ENCODE measurements around the gene ASB2. TPM values are rescaled to one million over a fixed set of nuclear protein-coding genes. Genes with fewer than 3 reads are reported as not detected.

ASB2 gene
- total RNA-seq, 1 experiment from 2014 or later: not detected

- intact Hi-C loops (cut with micrococcal nuclease; ENCODE audit: unreplicated experiment): no loop called here
- H3K27me3 ChIP-seq (ENCODE audit: insufficient read depth, low read depth): peaks cover 13% of the 10 kb centered on the region; the same call in 1 of the 2 replicates
- H2AFZ ChIP-seq: no peak overlapping the region
- H3K4me2 ChIP-seq: no peak overlapping the region
- no peaks in the 10 kb centered on the region for H4K20me1 ChIP-seq (ENCODE audit: insufficient read depth)
- H3K4me1 ChIP-seq (replicated peaks; ENCODE audit: insufficient read depth): no peaks in the 10 kb centered on the region
- POLR2A ChIA-PET (ENCODE audit: unreplicated experiment): no interaction called here
- H3K9me2 ChIP-seq (ENCODE audit: insufficient read depth): no peaks in the 10 kb centered on the region
- H3K27ac ChIP-seq: no peak overlapping the region
- CTCF ChIA-PET: no interaction called here
- H3K36me3 ChIP-seq (ENCODE audit: low read depth): no peaks in the 10 kb centered on the region
- H3K9me3 ChIP-seq (ENCODE audit: insufficient read depth, low read depth): no peaks in the 10 kb centered on the region
- TF ChIP-seq CTCF (conservative IDR thresholded peaks at IDR 0.05): no peak
- TF ChIP-seq EZH2 (IDR thresholded peaks at IDR 0.05; ENCODE audit: low read depth): no peak
- no peaks in the 10 kb centered on the region for H3F3A ChIP-seq (ENCODE audit: insufficient read depth, low read depth)
- DNase-seq: no peak
- H3K4me3 ChIP-seq: no peak overlapping the region
- H3K79me2 ChIP-seq (ENCODE audit: low read depth): no peaks in the 10 kb centered on the region
- BruUV-seq (replicated peaks): no TSS peak
These were observed 63.6 kb downstream of the ASB2 start for GRCh38 chr14:93912782-93913181.

GRCh38 chr14:93911975-93912615 is 64.3 kb downstream of the ASB2 start:
- Histone ChIP-seq H3K79me2 (ENCODE audit: low read depth) (no peaks in the 10 kb centered on the region), H3K4me1 (replicated peaks; ENCODE audit: insufficient read depth) (no peaks in the 10 kb centered on the region), H3K9me2 (ENCODE audit: insufficient read depth) (no peaks in the 10 kb centered on the region), H3K27me3 (ENCODE audit: insufficient read depth, low read depth) (peaks cover 16% of the 10 kb centered on the region; the same call in 1 of the 2 replicates), H3K4me3 (no peak overlapping the region), H3K9me3 (ENCODE audit: insufficient read depth, low read depth) (no peaks in the 10 kb centered on the region), H3K36me3 (ENCODE audit: low read depth) (no peaks in the 10 kb centered on the region), H4K20me1 (ENCODE audit: insufficient read depth) (no peaks in the 10 kb centered on the region), H3K4me2 (no peak overlapping the region), H2AFZ (no peak overlapping the region), H3K27ac (no peak overlapping the region), H3F3A (ENCODE audit: insufficient read depth, low read depth) (no peaks in the 10 kb centered on the region)
- intact Hi-C loops (cut with micrococcal nuclease; ENCODE audit: unreplicated experiment): no loop called here
- DNase-seq: no peak
- no TSS peak for BruUV-seq (replicated peaks)
- ChIA-PET CTCF (no interaction called here), POLR2A (ENCODE audit: unreplicated experiment) (no interaction called here)
- TF ChIP-seq EZH2 (IDR thresholded peaks at IDR 0.05; ENCODE audit: low read depth): no peak

GRCh38 chr14:93909429-93910128 is 66.8 kb downstream of the ASB2 start:
- H3K4me1 ChIP-seq (replicated peaks; ENCODE audit: insufficient read depth): no peaks in the 10 kb centered on the region
- ChIA-PET CTCF (no interaction called here), POLR2A (ENCODE audit: unreplicated experiment) (no interaction called here)
- H3K27ac ChIP-seq: no peak overlapping the region
- intact Hi-C loops (cut with micrococcal nuclease; ENCODE audit: unreplicated experiment): no loop called here
- no peaks in the 10 kb centered on the region for H3K36me3 ChIP-seq (ENCODE audit: low read depth)
- no peaks in the 10 kb centered on the region for H4K20me1 ChIP-seq (ENCODE audit: insufficient read depth)
- BruUV-seq (replicated peaks): no TSS peak
- H3K4me2 ChIP-seq: no peak overlapping the region
- H3K9me2 ChIP-seq (ENCODE audit: insufficient read depth): no peaks in the 10 kb centered on the region
- H3K27me3 ChIP-seq (ENCODE audit: insufficient read depth, low read depth): 0 out of 2 replicates have a peak, but pooled peaks cover 14% of the 10 kb centered on the region
- H3K4me3 ChIP-seq: no peak overlapping the region
- no peak for DNase-seq
- no peaks in the 10 kb centered on the region for H3F3A ChIP-seq (ENCODE audit: insufficient read depth, low read depth)
- TF ChIP-seq EZH2 (IDR thresholded peaks at IDR 0.05; ENCODE audit: low read depth) (no peak), CTCF (conservative IDR thresholded peaks at IDR 0.05) (no peak)
- no peaks in the 10 kb centered on the region for H3K79me2 ChIP-seq (ENCODE audit: low read depth)
- no peak overlapping the region for H2AFZ ChIP-seq
- no peaks in the 10 kb centered on the region for H3K9me3 ChIP-seq (ENCODE audit: insufficient read depth, low read depth)

Measured in PC-9 (cell line).